Kidney epithelial cell (primary cell): ENCODE data around the gene GALNT1. TPM values are rescaled to one million over a fixed set of nuclear protein-coding genes. Genes with fewer than 3 reads are reported as not detected.

Experiments used
- DNase-seq: peaks from one replicate; pipeline ENCODE4 v3.0.0-alpha.2; 2010; ENCODE audit warnings: low read depth
- H3K27me3 ChIP-seq: 2 replicates; pipeline ENCODE4 v1.6.0; 2011; ENCODE audit warnings: low read length; ENCODE audit not compliant: control insufficient read depth, insufficient read depth
- H3K36me3 ChIP-seq: 2 replicates; pipeline ENCODE4 v1.5.1; 2011; ENCODE audit warnings: low read length; ENCODE audit not compliant: control insufficient read depth, insufficient read depth
- H3K4me3 ChIP-seq: 2 replicates; pipeline ENCODE4 v1.5.1; 2011; ENCODE audit warnings: low read depth, mild to moderate bottlenecking, control low read depth, low read length
- total RNA-seq: library from RNA; depleted of rRNA; stranded (reverse); fragments of >200 nt; gene quantifications from 2 replicates; pipeline ENCODE4 v1.2.3, GENCODE V29; 2015
- TF ChIP-seq, protein P1 (sequence below): IDR thresholded peaks from 2 replicates; pipeline ENCODE4 v1.5.1; 2011; ENCODE audit warnings: mild to moderate bottlenecking, moderate library complexity, low read length, control low read depth, inconsistent platforms; ENCODE audit not compliant: insufficient read depth, poor library complexity, severe bottlenecking

Gene GALNT1
- total RNA-seq, 1 donor from 2014 or later, result 53.2 TPM

DNA sequence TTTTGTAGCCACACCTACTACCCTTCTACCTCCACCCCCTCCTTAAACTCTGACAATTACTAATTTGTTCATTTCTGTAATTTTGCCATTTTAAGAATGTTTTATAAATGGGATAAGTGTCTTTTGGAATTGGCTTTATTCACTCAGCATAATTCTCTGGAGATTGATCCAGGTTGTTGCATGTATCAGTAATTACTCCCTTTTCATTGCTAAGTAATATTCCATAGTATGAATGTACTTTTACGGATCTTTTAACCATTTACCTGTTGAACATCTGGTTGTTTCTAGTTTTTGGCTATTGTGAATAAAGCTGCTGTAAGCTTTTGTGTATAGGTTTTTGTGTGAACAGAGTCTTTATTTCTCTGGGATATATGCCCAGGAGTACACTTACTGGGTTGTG lies 4.1 kb downstream of the GALNT1 start:
- no peak overlapping the region for H3K4me3 ChIP-seq
- H3K36me3 ChIP-seq, result no peaks in the 10 kb centered on the region
- TF ChIP-seq, protein P1, sequence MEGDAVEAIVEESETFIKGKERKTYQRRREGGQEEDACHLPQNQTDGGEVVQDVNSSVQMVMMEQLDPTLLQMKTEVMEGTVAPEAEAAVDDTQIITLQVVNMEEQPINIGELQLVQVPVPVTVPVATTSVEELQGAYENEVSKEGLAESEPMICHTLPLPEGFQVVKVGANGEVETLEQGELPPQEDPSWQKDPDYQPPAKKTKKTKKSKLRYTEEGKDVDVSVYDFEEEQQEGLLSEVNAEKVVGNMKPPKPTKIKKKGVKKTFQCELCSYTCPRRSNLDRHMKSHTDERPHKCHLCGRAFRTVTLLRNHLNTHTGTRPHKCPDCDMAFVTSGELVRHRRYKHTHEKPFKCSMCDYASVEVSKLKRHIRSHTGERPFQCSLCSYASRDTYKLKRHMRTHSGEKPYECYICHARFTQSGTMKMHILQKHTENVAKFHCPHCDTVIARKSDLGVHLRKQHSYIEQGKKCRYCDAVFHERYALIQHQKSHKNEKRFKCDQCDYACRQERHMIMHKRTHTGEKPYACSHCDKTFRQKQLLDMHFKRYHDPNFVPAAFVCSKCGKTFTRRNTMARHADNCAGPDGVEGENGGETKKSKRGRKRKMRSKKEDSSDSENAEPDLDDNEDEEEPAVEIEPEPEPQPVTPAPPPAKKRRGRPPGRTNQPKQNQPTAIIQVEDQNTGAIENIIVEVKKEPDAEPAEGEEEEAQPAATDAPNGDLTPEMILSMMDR, result no peak
- no peaks in the 10 kb centered on the region for H3K27me3 ChIP-seq
- no peak for DNase-seq

DNA sequence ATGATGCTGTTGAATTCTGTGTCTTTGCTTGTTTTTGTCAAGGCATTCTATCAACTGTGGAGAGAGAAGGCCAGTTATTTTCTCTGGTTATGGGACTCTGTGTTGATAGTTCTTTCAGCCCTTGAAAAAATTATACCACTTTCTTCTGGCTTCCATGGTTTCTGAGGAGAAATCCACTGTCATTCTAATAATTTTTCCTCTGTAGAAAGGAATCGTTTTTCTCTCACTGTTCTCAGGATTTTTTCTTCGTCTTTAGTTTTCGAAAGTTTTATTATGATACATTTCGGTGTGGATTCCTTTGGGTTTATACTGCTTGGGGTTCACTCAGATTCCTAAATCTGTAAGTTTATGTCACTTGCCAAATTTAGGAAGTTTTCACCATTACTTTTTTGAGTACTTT lies 6.6 kb downstream of the GALNT1 start:
- Histone ChIP-seq H3K27me3 (no peaks in the 10 kb centered on the region), H3K4me3 (no peak overlapping the region), H3K36me3 (no peaks in the 10 kb centered on the region)
- TF ChIP-seq, protein P1, result no peak
- no peak for DNase-seq

DNA sequence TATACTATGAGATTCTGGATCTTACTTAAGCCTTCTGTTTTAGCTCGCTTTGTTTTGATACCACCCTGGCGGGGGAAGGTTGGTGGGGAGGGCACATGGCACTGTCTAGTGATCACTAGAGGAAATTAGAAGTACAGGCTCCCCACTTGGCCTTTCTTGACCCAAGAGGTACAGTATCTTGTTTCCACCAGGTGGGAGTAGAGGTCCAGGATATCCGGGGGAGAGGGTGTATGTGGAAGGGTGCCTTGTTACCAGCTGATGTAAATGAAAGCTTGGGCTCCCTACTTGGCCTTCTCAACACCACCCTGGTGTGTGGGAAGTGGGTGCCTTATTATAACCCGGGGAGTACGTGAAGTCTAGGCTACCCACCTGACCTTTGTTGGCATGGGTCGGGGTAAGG lies 7.5 kb downstream of the GALNT1 start:
- TF ChIP-seq, protein P1, result no peak
- Histone ChIP-seq H3K36me3 (no peaks in the 10 kb centered on the region), H3K4me3 (no peak overlapping the region), H3K27me3 (no peaks in the 10 kb centered on the region)
- DNase-seq, result no peak

DNA sequence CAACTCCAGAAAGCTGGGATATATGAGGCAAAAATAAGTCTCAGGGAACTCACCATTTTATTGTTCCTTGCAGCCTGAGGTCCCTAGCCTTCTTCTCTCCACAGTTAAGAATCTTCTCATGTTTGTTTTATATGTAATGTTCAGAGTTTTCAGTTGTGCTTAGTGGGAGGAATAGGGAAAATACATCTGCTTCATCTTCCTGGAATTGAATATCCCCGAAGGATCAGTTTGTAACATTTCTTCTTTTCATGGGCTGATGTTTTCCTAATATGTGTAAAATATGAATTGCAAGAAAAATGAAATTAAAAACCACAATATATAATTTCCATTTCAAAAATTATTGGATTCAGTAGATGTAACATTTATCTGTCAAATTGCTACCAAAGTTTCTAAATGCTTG lies 8.0 kb downstream of the GALNT1 start:
- no peaks in the 10 kb centered on the region for H3K27me3 ChIP-seq
- no peak for DNase-seq
- TF ChIP-seq, protein P1, result no peak
- H3K4me3 ChIP-seq, result no peak overlapping the region
- no peaks in the 10 kb centered on the region for H3K36me3 ChIP-seq

DNA sequence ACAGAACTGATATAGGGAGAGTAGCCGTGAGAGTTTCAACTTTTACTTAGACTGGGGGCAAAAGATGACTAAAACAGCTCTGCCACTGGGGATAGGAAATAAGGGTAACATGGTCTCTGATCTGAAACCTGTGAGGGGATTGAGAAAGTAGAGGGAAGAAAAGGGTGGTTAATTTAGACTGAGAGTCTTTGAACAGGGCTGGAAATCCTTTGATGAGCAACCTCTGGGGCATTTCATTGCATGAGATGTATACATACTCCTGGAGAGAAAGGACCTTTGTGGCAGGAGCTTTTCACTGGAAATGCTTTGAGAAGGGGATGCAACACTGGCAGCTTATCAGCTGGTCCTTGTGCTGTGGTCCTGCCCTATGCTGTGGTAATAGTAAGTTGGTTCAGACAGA lies 9.4 kb downstream of the GALNT1 start:
- no peak for DNase-seq
- TF ChIP-seq, protein P1, result no peak

DNA sequence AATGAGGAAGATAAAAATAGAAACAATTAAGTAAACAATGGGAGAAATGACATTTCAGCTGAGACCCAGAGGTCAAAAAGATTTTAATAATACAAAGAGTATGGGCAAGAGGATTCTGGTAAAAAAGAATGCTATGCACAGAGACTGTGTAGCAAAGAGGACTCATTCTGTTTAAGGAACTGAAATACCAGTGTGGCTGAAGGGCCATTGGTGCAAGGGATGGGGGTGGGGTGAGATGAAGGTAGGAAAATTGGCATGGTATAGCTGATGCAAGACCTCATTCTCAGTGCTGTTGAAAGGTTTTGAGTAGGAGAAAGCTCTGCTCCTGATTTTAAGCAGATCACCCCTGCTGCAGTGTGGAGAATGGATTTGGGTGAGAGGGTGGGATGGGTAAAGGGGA lies 10.8 kb downstream of the GALNT1 start:
- H3K4me3 ChIP-seq, result no peak overlapping the region
- H3K27me3 ChIP-seq, result no peaks in the 10 kb centered on the region
- TF ChIP-seq, protein P1, result no peak
- H3K36me3 ChIP-seq, result no peaks in the 10 kb centered on the region
- no peak for DNase-seq

More for the DNA sequence above, 9.4 kb downstream of the GALNT1 start:
- Histone ChIP-seq H3K27me3 (no peaks in the 10 kb centered on the region), H3K4me3 (no peak overlapping the region), H3K36me3 (no peaks in the 10 kb centered on the region)
